Nephron (organoid): ENCODE results near the gene EBF4.

Experiments used
- H3K27ac Mint-ChIP-seq, 3 experiments: 2 replicates each; pipeline ENCODE4 v1.8.0; 2020; ENCODE audit warnings: mixed read lengths in 3 of 3, mild to moderate bottlenecking in 2 of 3, moderate library complexity in 1 of 3
- H3K27me3 Mint-ChIP-seq: 2 replicates; pipeline ENCODE4 v1.8.0; 2021; ENCODE audit warnings: low read depth, mild to moderate bottlenecking, moderate library complexity, mixed read lengths
- H3K36me3 Mint-ChIP-seq: 2 replicates; pipeline ENCODE4 v1.8.0; 2020; ENCODE audit warnings: low read depth, mixed read lengths
- H3K4me1 Mint-ChIP-seq: 2 replicates; pipeline ENCODE4 v1.8.0; 2020; ENCODE audit warnings: mixed read lengths
- H3K4me3 Mint-ChIP-seq, 3 experiments: 2 replicates each; pipeline ENCODE4 v1.8.0; 2020; ENCODE audit warnings: mild to moderate bottlenecking in 3 of 3, mixed read lengths in 3 of 3, moderate library complexity in 2 of 3
- H3K9me3 Mint-ChIP-seq: 2 replicates; pipeline ENCODE4 v1.8.0; 2020; ENCODE audit warnings: mixed read lengths
- CTCF ChIP-seq, 3 experiments: fragments of 200-600 bp; sonication (generic); IDR thresholded peaks; one replicate each; pipeline ENCODE4 v1.5.0; 2021; ENCODE audit warnings: antibody characterized with exemption in 3 of 3; ENCODE audit not compliant: unreplicated experiment in 3 of 3

The EBF4 gene

GRCh38 chr20:2752567-2753460 is 60.2 kb downstream of the EBF4 start:
- Mint-ChIP-seq H3K4me1 (peaks cover 29% of the 10 kb centered on the region), H3K4me3 (peak overlapping the region; percentile 78 to 82 (median 81)), H3K9me3 (no peaks in the 10 kb centered on the region), H3K27ac (no peak overlapping the region), H3K27me3 (peaks cover 75% of the 10 kb centered on the region), H3K36me3 (no peaks in the 10 kb centered on the region)
- peak; percentile 74 to 78 (median 76) for TF ChIP-seq CTCF (IDR thresholded peaks at IDR 0.05; ENCODE audit: unreplicated experiment in 3 of 3)

GRCh38 chr20:2753461-2754040 is 61.0 kb downstream of the EBF4 start:
- peaks cover 35% of the 10 kb centered on the region for H3K4me1 Mint-ChIP-seq
- no peak for TF ChIP-seq CTCF (IDR thresholded peaks at IDR 0.05; ENCODE audit: unreplicated experiment in 3 of 3)
- H3K4me3 Mint-ChIP-seq, result peak overlapping the region; percentile 68 to 81 (median 77)
- H3K9me3 Mint-ChIP-seq, result no peaks in the 10 kb centered on the region
- peaks cover 68% of the 10 kb centered on the region for H3K27me3 Mint-ChIP-seq
- H3K36me3 Mint-ChIP-seq, result no peaks in the 10 kb centered on the region
- no peak overlapping the region for H3K27ac Mint-ChIP-seq

GRCh38 chr20:2754424-2754823 is 61.8 kb downstream of the EBF4 start:
- Mint-ChIP-seq H3K27ac (no peak overlapping the region), H3K9me3 (no peaks in the 10 kb centered on the region), H3K27me3 (peaks cover 59% of the 10 kb centered on the region), H3K36me3 (no peaks in the 10 kb centered on the region), H3K4me1 (peaks cover 35% of the 10 kb centered on the region), H3K4me3 (peak overlapping the region; percentile 9 to 25 (median 20))
- no peak for TF ChIP-seq CTCF (IDR thresholded peaks at IDR 0.05; ENCODE audit: unreplicated experiment in 3 of 3)

GRCh38 chr20:2755451-2756055 is 63.0 kb downstream of the EBF4 start:
- Mint-ChIP-seq H3K4me1 (peaks cover 32% of the 10 kb centered on the region), H3K27ac (no peak overlapping the region), H3K4me3 (no peak overlapping the region), H3K27me3 (peaks cover 48% of the 10 kb centered on the region), H3K36me3 (no peaks in the 10 kb centered on the region), H3K9me3 (no peaks in the 10 kb centered on the region)
- no peak for TF ChIP-seq CTCF (IDR thresholded peaks at IDR 0.05; ENCODE audit: unreplicated experiment in 3 of 3)

- Mint-ChIP-seq H3K36me3 (no peaks in the 10 kb centered on the region), H3K4me3 (peak overlapping the region in 1 of 3 experiments; percentile 38), H3K27me3 (peaks cover 42% of the 10 kb centered on the region), H3K4me1 (peaks cover 26% of the 10 kb centered on the region), H3K9me3 (no peaks in the 10 kb centered on the region), H3K27ac (no peak overlapping the region)
- peak; percentile 74 to 84 (median 78) for TF ChIP-seq CTCF (IDR thresholded peaks at IDR 0.05; ENCODE audit: unreplicated experiment in 3 of 3)
These were observed 63.6 kb downstream of the EBF4 start for GRCh38 chr20:2756056-2756611.
